Thyroid gland (tissue), 4 donors: Measurements from ENCODE around the gene CDC25B.

Experiments used
- CTCF ChIP-seq, 6 experiments: fragments of 200-600 bp in 3 of 6; fragments of 450-650 bp in 3 of 6; sonication (generic) in 3 of 6; IDR thresholded peaks; one replicate each; pipeline ENCODE4 v1.5.1; 2016 to 2019; ENCODE audit warnings: antibody characterized with exemption in 6 of 6, mild to moderate bottlenecking in 2 of 6, inconsistent platforms in 1 of 6, moderate library complexity in 1 of 6
- POLR2A ChIP-seq, 2 donors: fragments of 450-650 bp; IDR thresholded peaks; one replicate each; pipeline ENCODE4 v1.6.1; 2017; ENCODE audit warnings: antibody characterized with exemption in 2 of 2, mild to moderate bottlenecking in 2 of 2, moderate library complexity in 1 of 2

GRCh38 chr20:3747471-3747870 is 48.6 kb upstream of the CDC25B start:
- no peak for TF ChIP-seq CTCF (IDR thresholded peaks at IDR 0.05)
- no peak for TF ChIP-seq POLR2A (IDR thresholded peaks at IDR 0.05)
